Kidney (tissue), 14 donors: ENCODE measurements around the gene MAP2K4. TPM values are rescaled to one million over a fixed set of nuclear protein-coding genes. Genes with fewer than 3 reads are reported as not detected.

Experiments used
- DNase-seq, 5 donors: peaks; one replicate each; pipeline ENCODE4 v3.0.0-alpha.2; 2013 to 2020
- FAIRE-seq: peaks from 2 replicates; lab custom pipeline; 2012; peaks lifted over from hg19 to GRCh38; lab: Jason Lieb, UNC
- H3K27ac ChIP-seq, 2 donors: one replicate each; pipeline ENCODE4 v1.7.0; 2013; ENCODE audit warnings: low read depth in 2 of 2, low read length in 2 of 2, inconsistent platforms in 1 of 2
- H3K27me3 ChIP-seq: one replicate; pipeline ENCODE4 v1.7.1; 2013; ENCODE audit warnings: low read length, inconsistent platforms; ENCODE audit not compliant: control insufficient read depth, insufficient read depth
- H3K36me3 ChIP-seq, 3 donors: one replicate each; pipeline versions ENCODE4 v1.7.0 to v1.7.1; 2013; ENCODE audit warnings: low read length in 3 of 3, control low read depth in 1 of 3, inconsistent platforms in 1 of 3; ENCODE audit not compliant: insufficient read depth in 3 of 3, control insufficient read depth in 2 of 3
- H3K4me1 ChIP-seq, 3 donors: one replicate each; pipeline versions ENCODE4 v1.7.0 to v1.7.1; 2013; ENCODE audit warnings: low read length in 3 of 3, inconsistent platforms in 1 of 3, low read depth in 1 of 3; ENCODE audit not compliant: control insufficient read depth in 2 of 3, insufficient read depth in 2 of 3
- H3K4me3 ChIP-seq, 3 donors: one replicate each; pipeline versions ENCODE4 v1.7.0 to v1.8.1; 2013; ENCODE audit warnings: low read length in 3 of 3, control low read depth in 1 of 3, inconsistent platforms in 1 of 3
- H3K9ac ChIP-seq, 3 donors: one replicate each; pipeline versions ENCODE4 v1.7.0 to v1.7.1; 2013; ENCODE audit warnings: low read length in 3 of 3, control low read depth in 1 of 3, inconsistent platforms in 1 of 3
- H3K9me3 ChIP-seq, 3 donors: one replicate each; pipeline versions ENCODE4 v1.7.0 to v1.7.1; 2013; ENCODE audit warnings: low read length in 3 of 3, control low read depth in 1 of 3, inconsistent platforms in 1 of 3; ENCODE audit not compliant: control insufficient read depth in 2 of 3, insufficient read depth in 1 of 3
- intact Hi-C: fragments of 100-400 bp; cut with DNase I; formaldehyde crosslinking; loops from one replicate; pipeline ENCODE4 v1.11.1; 2022
- polyA plus RNA-seq: library from polyadenylated mRNA; stranded (reverse); fragments of 350-450 nt; fragmentation: Illumina TruSeq; extraction: RNeasy Lipid Tissue Mini Kit (QIAGEN cat#74804); gene quantifications from one replicate; pipeline ENCODE4 v1.2.3, GENCODE V29; 2014; ENCODE audit warnings: low read depth, low replicate concordance; ENCODE audit not compliant: insufficient read depth
- total RNA-seq: library from RNA; stranded (reverse); fragmentation: NEBNext Ultra II Directional; extraction: Animal tissue kit (Norgen Biotek cat#: 25700); gene quantifications from one replicate; pipeline ENCODE4 v1.2.1, GENCODE V29; 2021
- TF ChIP-seq, protein P1 (sequence below): IDR thresholded peaks from 3 replicates; pipeline ENCODE4 v1.5.1; 2012; ENCODE audit warnings: mild to moderate bottlenecking, moderate library complexity, borderline replicate concordance; ENCODE audit not compliant: insufficient read depth; ENCODE audit errors: extremely low read depth
- donor health status: control.
- donor health status: control.
- donor health status: control.
- donor health status: control.
- donor health status: control.
- donor health status: DM: yes; HTN: yes; CAD: no.
- donor health status: Normal renal cell carcinoma (clear cell type).

Gene MAP2K4
- total and polyA plus RNA-seq, 2 donors from 2014 or later, result 14.2 to 36.1 TPM

DNA sequence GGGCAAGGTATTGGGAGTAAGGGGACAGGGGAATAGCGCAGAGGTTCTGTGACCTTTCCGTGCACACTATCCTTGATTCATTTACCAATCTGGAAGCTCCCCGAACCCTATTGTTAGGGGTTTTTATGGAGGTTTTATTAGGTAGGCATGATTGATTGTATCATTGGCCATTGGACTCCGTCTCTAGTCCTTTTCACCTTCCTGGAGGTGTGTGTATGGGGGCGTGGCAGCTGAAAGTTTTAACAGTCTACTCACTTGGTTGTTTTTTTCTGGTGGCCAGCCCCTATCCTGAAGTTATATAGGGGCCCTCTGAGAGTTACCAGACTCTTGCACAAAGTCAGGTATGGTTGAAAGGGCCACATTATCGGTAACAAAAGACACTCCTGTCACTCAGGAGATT is 23.0 kb downstream of the MAP2K4 start:
- FAIRE-seq, result no peak
- intact Hi-C loops, result no loop called here
- peaks cover 0 to 4% (median 4%) of the 10 kb centered on the region in 3 donors for H3K4me1 ChIP-seq

DNA sequence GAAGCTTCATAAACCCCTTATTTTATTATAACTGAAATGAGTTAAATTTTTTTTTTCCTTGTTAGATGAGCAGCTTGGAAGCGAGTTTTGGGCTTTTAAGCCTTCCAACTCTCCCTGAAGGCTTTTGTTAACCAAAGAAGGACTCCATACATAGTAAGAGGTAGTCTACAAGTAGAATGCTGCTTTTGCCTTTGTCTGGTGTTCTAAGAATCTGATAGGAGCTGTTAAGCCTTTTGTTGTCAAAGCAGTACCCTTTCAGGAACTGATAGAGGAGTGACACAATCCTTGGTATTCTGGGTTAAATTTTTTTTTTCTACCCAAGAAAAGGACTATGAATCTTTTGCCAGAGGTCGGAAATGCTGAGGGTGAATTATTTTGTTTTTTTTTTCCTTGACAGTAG is 26.1 kb downstream of the MAP2K4 start:
- H3K4me3 ChIP-seq, result no peak overlapping the region
- DNase-seq, result no peak
- H3K36me3 ChIP-seq, result no peaks in the 10 kb centered on the region
- peaks cover 0 to 4% (median 2%) of the 10 kb centered on the region in 3 donors for H3K4me1 ChIP-seq
- FAIRE-seq, result no peak
- H3K9ac ChIP-seq, result no peak overlapping the region
- H3K27me3 ChIP-seq, result no peaks in the 10 kb centered on the region
- intact Hi-C loops, result no loop called here
- TF ChIP-seq, protein P1, sequence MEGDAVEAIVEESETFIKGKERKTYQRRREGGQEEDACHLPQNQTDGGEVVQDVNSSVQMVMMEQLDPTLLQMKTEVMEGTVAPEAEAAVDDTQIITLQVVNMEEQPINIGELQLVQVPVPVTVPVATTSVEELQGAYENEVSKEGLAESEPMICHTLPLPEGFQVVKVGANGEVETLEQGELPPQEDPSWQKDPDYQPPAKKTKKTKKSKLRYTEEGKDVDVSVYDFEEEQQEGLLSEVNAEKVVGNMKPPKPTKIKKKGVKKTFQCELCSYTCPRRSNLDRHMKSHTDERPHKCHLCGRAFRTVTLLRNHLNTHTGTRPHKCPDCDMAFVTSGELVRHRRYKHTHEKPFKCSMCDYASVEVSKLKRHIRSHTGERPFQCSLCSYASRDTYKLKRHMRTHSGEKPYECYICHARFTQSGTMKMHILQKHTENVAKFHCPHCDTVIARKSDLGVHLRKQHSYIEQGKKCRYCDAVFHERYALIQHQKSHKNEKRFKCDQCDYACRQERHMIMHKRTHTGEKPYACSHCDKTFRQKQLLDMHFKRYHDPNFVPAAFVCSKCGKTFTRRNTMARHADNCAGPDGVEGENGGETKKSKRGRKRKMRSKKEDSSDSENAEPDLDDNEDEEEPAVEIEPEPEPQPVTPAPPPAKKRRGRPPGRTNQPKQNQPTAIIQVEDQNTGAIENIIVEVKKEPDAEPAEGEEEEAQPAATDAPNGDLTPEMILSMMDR, result no peak
- no peaks in the 10 kb centered on the region for H3K9me3 ChIP-seq
- H3K27ac ChIP-seq, result no peak overlapping the region

More for the DNA sequence above, 23.0 kb downstream of the MAP2K4 start:
- Histone ChIP-seq H3K4me3 (no peak overlapping the region), H3K9me3 (no peaks in the 10 kb centered on the region), H3K9ac (no peak overlapping the region), H3K27ac (no peak overlapping the region), H3K36me3 (no peaks in the 10 kb centered on the region), H3K27me3 (no peaks in the 10 kb centered on the region)
- TF ChIP-seq, protein P1, result no peak
- no peak for DNase-seq

DNA sequence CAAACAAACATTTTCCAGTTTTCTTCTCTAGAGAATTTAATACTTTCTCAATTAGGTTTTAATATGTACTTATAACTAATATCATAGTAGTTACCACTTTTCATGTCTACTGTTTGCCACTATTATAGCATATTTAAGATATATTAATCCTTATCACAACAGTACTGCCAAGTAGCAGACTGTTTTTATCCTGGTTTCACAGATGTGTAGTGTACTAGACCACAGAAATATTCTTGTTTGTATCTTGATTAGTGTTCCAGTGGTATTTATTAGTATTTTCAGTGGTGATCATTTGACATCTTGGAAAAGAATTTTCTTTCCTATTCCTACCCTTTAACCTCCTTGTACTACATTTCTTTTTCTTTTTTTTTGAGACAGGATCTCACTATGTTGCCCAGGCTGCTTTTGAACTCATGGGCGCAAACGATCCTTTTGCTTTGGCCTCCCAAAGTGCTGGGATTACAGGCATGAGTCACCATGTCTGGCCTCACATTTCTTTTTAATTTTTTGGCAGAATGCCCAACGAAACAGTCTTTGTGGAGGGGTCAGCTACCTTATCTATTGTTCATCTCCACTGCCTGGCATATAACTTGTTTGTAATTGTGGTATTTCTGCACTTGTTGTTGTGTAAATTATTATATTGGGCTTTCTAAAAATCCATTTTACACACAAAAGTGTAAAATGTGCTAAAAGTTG is 27.2 kb downstream of the MAP2K4 start:
- Histone ChIP-seq H3K9me3 (no peaks in the 10 kb centered on the region), H3K27me3 (no peaks in the 10 kb centered on the region), H3K27ac (no peak overlapping the region), H3K9ac (no peak overlapping the region), H3K4me1 (peaks cover 0 to 4% (median 2%) of the 10 kb centered on the region in 3 donors), H3K36me3 (no peaks in the 10 kb centered on the region), H3K4me3 (no peak overlapping the region)
- FAIRE-seq (no peak), DNase-seq (no peak)
- TF ChIP-seq, protein P1, result no peak
- intact Hi-C loops, result no loop called here
